ENCODE data around the gene NUP214.
"Not testable (repeated sequence)": the region's sequence is repeated elsewhere in the genome, so short reads cannot be mapped to it uniquely, and the experiment has no call there.

The NUP214 gene

DNA sequence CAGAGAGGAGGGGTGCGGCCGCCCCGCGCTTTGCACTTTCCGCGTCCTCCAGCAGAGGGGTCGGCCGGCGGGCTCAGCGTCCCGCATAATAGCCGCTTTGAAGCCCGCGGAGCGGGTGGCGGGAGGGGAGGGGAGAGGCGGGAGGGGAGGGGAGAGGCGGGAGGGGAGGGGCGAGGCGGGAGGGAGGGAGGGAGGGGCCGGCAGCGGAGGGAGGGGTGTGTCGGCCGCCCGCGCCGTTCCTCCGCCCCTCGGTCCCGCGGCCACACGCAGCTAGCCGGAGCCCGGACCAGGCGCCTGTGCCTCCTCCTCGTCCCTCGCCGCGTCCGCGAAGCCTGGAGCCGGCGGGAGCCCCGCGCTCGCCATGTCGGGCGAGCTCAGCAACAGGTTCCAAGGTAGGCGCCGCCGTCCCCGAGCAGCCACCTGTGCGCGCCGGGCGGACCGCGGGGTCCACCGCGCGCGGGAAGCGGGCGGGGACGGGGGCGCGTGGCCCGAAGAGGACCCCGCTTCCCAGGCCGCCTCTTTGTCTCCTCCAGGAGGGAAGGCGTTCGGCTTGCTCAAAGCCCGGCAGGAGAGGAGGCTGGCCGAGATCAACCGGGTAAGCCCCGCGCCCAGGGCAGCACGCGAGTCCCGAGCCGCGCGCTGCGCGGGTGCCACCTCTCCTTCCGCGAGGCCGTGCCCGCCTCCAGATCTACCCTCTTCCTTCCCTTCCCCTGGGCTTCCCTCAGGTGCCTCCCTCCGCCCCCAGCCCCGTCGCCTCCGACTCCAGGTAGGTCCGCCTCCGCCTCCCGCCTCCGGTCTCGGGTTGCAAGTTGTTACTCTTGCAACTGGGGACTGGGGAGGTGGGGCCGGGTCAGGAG lies 28.9 kb upstream of the NUP214 start, which contains the start of gene AIF1L:
Gene AIF1L, plus strand, starts transcription at position 263 of the 857 bp plus-strand sequence. Its CDS starts 99 bp downstream, at position 362.
- no peak for DNase-seq

- DNase-seq: no peak
These were observed 28.0 kb upstream of the NUP214 start for GRCh38 chr9:131097126-131097947.

GRCh38 chr9:131097948-131098278 lies 27.5 kb upstream of the NUP214 start:
- DNase-seq: no peak

DNA sequence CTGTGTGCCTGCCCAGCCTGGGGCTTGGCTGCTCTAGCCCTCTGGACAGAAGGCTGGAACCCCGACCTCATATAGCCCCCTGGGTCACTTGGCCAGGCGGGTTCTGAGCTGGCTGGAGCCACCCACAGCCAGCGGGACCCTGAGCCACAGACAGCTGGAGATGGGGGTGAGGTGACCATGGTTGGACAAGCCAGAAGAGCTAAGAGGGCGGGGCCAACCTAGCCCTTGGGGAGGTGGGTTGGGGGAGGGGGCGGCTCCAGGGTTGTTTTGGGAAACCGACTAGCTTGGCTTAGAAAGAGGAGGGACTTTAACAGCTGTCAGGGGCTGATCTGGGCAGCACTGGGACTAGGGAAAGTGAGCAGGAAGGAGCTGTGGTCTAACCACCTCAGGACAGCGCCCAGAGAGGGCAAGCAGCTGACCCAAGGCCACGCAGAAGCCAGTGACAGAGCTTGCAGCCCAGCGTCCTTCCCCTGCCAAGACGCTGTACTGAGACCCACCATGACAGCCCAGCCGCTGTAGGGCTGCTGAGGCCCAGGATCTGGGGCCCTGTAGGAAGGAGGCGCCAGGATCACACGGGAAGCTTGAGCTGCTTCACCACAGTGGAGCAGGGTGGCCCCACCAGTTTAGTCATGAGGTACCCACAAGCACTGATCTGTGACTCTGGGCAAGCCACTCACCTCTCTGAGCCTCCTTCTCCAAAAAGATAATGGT lies 26.8 kb upstream of the NUP214 start:
- DNase-seq: no peak

DNA sequence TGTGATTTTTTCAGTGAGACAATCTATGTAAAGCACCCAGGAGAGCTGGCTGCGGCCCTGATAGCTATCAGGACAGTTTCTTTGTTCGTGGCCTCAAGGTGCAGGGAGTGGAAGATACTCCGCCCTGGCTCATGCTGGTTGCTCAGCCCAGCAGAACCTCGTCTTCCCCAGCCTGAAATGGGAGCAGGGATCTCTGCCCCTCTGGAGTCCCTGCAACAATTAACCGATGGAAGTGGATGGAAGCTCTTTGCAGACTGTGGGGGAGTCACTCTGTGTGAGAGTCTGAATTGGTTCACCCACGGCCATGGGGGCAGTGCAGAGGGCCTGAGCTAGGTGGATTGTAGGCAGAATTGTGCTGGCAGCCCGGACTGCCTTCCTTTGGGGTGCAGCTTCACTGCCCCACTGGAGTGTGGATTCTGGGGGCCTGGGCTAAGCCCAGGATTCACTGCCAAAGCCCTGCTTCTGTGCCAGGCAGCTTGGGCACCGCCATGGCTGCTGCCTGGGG lies 26.2 kb upstream of the NUP214 start:
- DNase-seq: no peak

GRCh38 chr9:131099845-131100244 lies 25.5 kb upstream of the NUP214 start:
- not testable (repeated sequence) for DNase-seq

DNA sequence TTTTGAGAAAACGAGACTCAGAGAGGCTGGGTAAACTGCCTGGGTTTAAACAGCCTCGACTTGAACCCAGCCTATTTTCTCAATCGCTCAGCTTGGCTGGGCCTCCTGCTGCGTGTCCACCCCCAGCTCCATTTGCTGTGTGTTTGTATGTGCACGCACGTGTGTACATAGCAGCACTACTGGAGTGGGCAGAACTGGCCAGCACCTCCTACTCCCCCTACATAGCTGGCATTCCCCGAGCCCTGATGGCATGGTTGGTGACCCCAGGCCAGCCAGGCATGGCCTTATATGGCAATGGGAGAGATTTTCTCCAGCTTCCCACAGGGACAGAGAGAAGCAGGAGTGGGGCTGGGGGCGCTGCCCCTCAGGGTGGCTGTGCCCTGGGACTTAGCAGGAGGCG lies 24.9 kb upstream of the NUP214 start:
- no peak for DNase-seq

GRCh38 chr9:131101207-131101964 lies 24.0 kb upstream of the NUP214 start:
- DNase-seq: no peak

GRCh38 chr9:131103024-131103423 lies 22.4 kb upstream of the NUP214 start:
- no peak for DNase-seq

- no peak for DNase-seq
These were observed 21.9 kb upstream of the NUP214 start for GRCh38 chr9:131103535-131103934.

GRCh38 chr9:131104016-131104740 lies 21.2 kb upstream of the NUP214 start:
- DNase-seq: no peak

GRCh38 chr9:131105952-131106351 lies 19.4 kb upstream of the NUP214 start:
- no peak for DNase-seq

DNA sequence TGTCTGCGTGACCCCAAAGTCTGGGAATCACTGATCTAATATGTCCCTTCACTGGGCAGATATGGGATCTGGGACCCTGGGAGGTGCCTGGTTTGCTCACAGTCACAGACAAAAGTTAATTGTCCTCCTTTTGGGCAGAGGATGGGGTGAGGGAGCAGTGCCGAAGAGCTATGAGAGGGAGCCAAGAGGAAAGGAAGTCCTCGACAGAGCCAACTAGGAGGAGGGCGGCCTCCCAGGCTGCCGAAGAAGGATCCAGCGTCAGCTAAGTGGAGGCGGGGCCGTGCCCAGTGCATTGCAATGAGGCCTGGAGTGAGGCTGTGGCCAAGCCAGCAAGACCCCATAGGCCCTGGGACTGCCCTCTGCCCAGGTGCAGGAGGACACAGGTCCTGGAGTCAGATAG lies 17.6 kb upstream of the NUP214 start:
- DNase-seq: no peak

DNA sequence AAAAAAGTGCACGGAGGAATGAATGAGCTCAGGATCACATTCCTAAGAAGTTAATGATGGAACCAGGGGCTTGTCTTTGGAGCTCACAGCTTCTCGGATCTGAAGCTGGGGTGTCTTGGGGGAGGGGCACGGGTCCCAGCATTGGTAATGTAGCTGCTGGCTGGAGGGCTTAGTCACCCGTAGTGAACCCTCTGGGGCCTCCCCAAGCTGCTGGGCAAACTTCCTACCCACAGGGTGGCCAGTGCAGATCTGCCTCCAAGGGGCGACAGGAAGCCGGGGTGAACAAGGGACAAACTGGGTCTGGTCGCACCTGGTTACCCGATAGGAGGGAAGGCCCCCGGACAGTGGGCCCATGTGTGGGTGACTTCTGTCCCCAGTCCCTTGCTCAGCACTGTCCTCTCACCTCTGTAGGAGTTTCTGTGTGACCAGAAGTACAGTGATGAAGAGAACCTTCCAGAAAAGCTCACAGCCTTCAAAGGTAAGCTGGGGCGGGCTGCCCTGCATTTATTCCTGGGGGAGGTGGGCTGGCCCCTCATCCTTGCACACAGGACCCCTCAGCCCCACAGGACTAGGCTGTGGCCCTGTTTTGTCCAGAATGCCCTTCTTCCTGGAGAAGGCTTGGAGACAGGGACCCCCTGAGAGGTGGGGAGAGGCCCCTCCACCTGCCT lies 14.1 kb upstream of the NUP214 start:
- DNase-seq: no peak

DNA sequence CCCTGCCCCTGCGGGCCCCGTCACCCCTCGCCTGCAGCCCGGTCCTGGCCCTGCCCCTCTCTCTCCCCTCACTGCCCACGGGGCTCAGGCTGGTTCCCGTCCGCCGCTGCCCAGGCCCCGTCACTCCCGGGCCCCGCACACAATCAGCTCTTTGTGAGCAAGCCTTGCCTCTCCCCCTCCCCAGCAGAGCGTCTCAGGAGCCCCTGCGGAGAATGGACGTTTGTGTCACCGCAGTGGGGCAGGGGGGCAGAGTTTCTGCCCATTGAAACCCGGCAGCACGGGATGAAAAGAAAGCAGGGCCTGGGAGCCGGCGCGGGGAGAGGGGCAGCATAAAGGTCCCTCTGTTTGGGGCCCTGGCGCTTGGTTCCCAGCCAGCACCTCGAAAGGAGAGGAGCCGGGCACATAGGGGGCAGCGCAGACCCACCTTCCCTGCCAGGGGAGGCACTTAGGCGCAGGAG lies 13.5 kb upstream of the NUP214 start:
- no peak for DNase-seq

DNA sequence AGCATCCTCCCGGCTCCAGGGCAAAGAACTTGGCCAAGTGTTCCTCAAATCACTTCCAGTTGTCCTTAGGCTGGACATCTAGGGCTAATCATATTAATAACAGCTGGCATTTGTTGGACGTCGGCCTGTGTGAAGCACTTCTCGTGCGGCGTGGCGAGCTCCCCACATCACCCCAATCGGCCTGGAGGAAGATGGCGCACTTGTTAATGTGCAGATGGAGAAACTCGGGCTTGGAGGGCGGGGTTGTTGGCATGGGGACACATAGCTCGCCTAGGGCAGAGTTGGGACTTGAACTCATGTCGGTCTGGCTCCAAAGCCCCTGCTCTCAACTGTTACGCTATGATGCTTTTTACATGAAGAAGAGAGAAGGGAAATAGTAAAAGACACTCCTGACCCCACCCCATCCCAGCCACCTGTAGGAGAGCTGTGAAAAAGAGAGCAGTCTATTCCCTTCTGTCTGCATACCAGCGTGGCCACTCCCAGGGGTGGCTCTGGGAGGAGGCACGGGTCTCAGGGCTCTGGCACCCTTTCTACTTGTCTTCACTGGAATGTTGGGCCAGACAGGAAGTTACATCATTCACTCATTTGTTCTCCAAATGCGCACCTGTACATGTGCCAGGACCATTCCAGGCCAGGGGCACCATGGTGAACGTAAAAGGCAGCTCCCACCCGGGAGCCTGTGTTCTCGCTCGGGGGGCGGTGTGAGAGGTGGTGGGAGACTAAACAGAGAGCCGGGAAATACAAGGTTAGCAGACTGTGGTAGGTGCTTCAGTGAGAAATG lies 12.8 kb upstream of the NUP214 start:
- no peak for DNase-seq

DNA sequence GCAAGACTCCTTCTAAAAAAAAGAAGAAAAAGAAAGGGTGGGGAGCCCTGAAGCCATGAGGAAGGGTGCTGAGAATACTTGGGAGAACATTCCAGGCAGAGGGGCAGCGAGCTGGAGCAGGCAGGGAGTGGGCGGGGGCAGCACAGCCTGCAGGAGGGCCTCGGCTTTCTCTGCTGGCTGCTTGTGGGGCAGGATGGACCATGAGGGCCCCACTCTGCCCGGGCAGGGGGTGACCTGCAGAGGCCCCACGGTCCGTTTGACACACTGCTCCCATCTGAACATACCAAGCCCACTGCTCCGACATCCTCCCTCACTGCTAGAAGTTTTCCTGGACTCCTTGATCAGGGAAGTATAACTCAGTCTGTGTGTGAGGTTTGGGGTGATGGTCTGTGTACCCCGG lies 11.7 kb upstream of the NUP214 start:
- no peak for DNase-seq

DNA sequence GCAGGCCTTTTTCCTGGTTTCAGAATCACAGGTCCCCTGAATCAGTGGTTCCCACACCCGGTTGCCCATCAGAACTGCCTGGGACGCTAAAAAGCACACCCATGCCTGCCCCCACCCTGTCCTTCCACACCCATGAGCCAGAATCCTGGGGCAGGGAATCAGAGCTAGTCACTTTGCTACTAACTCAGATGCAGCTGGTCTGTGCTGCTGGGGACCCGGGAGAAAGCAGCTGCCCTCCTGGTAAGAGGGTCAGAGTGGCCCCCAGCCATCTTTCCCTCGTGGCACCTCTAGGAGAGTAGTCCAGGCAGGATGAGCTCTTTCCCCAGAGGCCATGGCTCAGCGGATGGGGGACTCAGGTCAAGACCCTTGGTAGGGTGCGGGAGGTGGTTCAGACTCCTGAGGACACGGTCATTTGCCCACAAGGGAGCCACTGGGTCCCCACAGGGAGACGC lies 11.3 kb upstream of the NUP214 start:
- DNase-seq: no peak

GRCh38 chr9:131115360-131115742 lies 10.0 kb upstream of the NUP214 start:
- not testable (repeated sequence) for DNase-seq
